HT-29 (cell line): Measurements from ENCODE around the gene CLNS1A. TPM values are rescaled to one million over a fixed set of nuclear protein-coding genes. Genes with fewer than 3 reads are reported as not detected.

Source experiments
- small RNA-seq: library from RNA; depleted of rRNA; stranded (forward); fragments of <200 nt; gene quantifications from one replicate; pipeline ENCODE3, GENCODE V24; 2014
- total RNA-seq: library from RNA; depleted of rRNA; stranded (reverse); fragments of >200 nt; shearing (Covaris generic); gene quantifications from 2 replicates; pipeline ENCODE4 v1.2.3, GENCODE V29; 2014; rRNA removed

The CLNS1A gene
- total RNA-seq, 1 experiment from 2014 or later: 213 TPM

Small RNAs within 50 kb of the gene (small RNA-seq; reads per million reads assigned to genes)
- gene RNU7-59P: not detected

Other genes starting within 250 kb of the CLNS1A start
- 64.3 and 71.5 TPM in 2 replicates for gene PAK1, start 163.7 kb downstream of the CLNS1A start, total RNA-seq
- gene AQP11, start 47.8 kb downstream of the CLNS1A start, total RNA-seq: 3.5 and 7.5 TPM in 2 replicates
- 17.0 and 37.0 TPM in 2 replicates for gene RSF1, start 182.9 kb upstream of the CLNS1A start, total RNA-seq
- 18.7 and 24.7 TPM in 2 replicates for gene AAMDC, start 183.3 kb upstream of the CLNS1A start, total RNA-seq